Mononuclear cell (primary cell): ENCODE data around the gene SLC66A3. TPM values are rescaled to one million over a fixed set of nuclear protein-coding genes. Genes with fewer than 3 reads are reported as not detected.

ENCODE experiments used
- H3K27me3 ChIP-seq: 2 replicates; pipeline ENCODE4 v1.6.0; 2011; ENCODE audit warnings: low read length, control low read depth; ENCODE audit not compliant: insufficient read depth
- H3K4me1 ChIP-seq: 2 replicates; pipeline ENCODE4 v1.5.1; 2011; ENCODE audit warnings: mild to moderate bottlenecking, low read length, control low read depth; ENCODE audit not compliant: insufficient read depth
- H3K4me3 ChIP-seq: 2 replicates; pipeline ENCODE4 v1.5.1; 2011; ENCODE audit warnings: mild to moderate bottlenecking, low read length, moderate library complexity
- H3K9me3 ChIP-seq: 2 replicates; pipeline ENCODE4 v1.5.1; 2011; ENCODE audit warnings: low read depth, mild to moderate bottlenecking, control low read depth, low read length
- total RNA-seq: library from RNA; depleted of rRNA; stranded (reverse); fragments of >200 nt; gene quantifications from one replicate; pipeline ENCODE4 v1.2.3, GENCODE V29; 2012

SLC66A3 gene
- total RNA-seq, 1 donor: 40.0 TPM

DNA sequence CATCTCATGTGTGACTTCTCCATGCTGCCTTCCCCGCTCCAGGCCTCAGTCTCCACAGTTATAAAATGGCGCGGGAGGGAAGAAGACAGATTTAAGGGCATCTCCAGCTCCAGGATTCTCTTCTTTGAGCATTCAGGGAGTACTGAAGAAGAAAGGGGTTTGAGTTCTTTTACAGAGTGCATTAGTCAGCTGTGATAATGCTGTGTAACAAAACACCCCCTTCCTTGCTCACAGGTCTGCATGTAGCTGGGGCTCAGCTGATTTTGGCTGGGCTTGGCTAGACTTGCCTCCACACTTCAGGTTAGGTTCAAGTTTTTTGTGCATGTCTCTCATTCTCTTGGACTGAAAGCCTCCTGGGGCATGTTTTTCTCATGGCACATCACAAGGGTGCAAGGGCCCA, 8.0 kb upstream of the SLC66A3 start:
- no peaks in the 10 kb centered on the region for H3K27me3 ChIP-seq
- peaks cover 10% of the 10 kb centered on the region for H3K4me1 ChIP-seq
- no peaks in the 10 kb centered on the region for H3K9me3 ChIP-seq
- no peak overlapping the region for H3K4me3 ChIP-seq

DNA sequence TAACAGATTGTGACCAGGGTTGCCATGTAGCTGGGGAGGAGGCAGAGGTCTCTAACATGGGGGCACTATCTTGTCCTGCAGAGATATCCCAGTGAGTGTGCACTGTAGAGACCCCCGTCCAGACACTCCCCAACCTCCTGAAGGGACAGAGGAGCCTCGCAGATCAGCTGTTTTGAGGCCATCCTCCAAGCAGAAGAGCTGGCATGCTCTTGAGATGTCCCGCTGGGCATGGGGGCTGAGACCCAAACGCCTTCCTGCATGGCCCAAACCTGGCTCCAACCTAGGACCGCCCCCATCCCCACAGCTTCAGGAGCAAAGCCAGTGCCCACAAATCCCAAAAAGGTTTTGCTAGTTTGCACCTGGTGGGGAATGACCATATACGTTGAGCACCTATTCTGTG, 2.7 kb upstream of the SLC66A3 start:
- no peaks in the 10 kb centered on the region for H3K27me3 ChIP-seq
- H3K9me3 ChIP-seq: no peaks in the 10 kb centered on the region
- no peak overlapping the region for H3K4me3 ChIP-seq
- H3K4me1 ChIP-seq: peaks cover 23% of the 10 kb centered on the region

DNA sequence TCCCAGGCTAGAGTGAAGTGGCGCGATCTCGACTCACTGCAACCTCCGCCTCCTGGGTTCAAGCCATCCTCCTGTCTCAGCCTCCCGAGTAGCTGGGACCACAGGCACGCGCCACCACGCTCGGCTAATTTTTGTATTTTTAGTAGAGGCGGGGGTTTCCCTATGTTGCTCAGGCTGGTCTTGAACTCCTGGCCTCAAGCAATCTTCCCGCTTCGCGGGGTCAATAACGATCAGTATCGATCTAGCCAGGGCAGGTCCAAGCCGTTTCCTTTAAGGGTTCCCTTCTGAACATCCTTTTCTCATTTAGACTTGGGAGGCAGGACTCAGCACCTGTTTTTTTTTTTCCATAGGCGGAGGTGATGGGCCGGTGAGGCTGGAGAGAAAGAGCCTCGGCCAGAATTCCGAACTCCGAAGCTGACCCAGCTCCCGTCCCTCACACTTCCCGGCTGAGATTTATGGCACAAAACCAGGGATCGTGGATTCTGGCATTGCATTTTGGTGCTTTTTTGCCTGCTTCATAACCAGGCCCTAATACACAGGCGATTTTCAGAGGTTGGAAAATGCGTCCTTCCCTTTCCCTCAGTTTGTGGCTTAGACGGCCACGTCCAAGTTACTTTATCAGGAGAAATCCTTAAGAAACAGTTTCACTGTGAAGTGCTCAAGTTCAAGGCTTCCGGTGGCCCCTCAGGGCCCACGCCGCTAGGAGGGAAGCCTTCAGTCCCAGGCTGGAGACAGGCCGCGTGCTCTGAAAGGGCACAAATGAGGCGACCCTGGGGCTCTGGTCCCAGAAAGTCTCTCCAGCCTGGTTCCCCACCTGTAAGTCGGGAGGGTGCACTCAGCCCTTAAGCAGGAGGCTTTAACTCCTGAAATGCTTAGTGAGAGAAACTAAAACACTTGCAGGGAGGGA, 998 bp upstream of the SLC66A3 start:
- H3K4me3 ChIP-seq: peak overlapping the region; percentile 54

DNA sequence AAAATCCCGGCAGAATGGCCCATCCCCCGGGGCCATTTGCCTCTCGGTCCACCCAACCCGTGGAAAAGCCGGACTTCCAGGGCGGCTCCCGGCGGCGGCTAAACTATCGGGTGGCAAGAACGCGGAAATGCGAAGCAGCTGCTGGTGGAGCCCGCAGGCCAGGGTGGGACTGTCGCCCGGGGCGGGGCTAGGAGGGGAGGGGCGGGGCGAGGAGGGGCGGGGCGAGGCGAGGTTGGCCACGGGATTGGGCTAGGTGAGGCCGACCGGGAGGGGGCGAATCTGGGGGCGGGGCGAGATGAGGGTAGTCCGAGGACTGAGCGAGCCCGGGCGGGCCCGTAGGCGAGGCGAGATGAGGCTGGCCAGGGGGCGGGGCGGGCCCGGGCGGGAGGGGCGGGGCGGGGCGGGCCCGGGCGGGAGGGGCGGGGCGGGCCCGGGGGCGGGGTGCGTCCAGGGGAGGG, 315 bp upstream of the SLC66A3 start:
- peak overlapping the region; percentile 63 for H3K4me3 ChIP-seq
- H3K9me3 ChIP-seq: no peaks in the 10 kb centered on the region
- H3K27me3 ChIP-seq: no peaks in the 10 kb centered on the region
- peaks cover 23% of the 10 kb centered on the region for H3K4me1 ChIP-seq

More for the DNA sequence above, 998 bp upstream of the SLC66A3 start:
- Histone ChIP-seq H3K4me1 (peaks cover 23% of the 10 kb centered on the region), H3K27me3 (no peaks in the 10 kb centered on the region), H3K9me3 (no peaks in the 10 kb centered on the region)

DNA sequence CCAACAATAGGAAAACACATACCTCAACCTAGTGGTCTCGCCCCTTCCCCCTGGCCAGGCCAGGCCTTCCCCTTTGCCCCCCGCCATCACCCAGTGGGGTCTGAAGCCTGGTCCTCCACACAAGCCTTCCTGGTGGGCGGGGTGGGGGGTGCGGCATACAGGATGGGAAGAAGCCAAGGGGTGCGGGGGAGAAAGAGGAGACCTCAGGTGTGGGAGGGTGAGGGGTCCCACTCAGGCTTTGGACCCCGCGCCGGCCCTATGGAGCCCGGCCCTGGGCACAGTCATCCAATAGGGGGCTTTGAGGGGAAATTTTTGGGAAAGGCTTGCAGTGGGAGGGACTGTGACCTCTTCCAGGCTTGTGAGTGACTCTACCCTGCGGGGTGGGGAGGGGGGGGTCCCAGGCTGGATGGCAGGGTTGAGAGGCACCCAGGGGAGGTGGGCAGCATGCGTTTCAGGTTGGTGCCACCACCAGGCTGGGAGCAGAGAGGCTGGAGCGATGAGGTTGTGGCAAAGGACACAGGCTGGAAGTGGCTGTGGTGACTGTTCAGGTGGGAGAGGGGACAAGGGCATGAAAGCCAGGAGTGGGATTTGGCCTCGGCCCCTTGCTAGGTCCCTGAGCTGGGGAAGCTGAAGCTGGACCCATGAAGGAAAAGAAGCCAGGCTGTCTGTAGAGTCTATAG, 1.3 kb downstream of the SLC66A3 start:
- Histone ChIP-seq H3K27me3 (no peaks in the 10 kb centered on the region), H3K4me3 (no peak overlapping the region), H3K4me1 (peaks cover 37% of the 10 kb centered on the region)

DNA sequence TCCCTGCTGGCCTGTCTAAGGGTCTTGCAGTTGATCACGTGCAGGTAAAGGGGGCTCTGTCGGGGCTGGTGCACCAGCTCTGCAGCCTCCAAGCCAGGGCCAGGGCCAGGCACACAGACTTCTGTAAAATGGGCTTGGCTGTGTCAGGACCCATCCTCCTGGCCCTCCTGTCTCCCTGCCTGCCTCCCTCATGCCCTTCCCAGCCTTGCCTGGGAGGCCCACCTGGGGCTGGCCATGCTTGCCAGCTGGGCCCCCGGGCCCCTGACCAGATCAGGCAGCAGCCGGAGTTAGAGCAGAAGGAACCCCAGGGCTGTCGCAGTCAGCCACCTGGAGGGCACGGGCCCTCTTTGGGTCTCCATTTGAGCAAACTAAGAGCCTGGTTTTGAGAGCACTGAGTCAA, 2.0 kb downstream of the SLC66A3 start:
- Histone ChIP-seq H3K4me1 (peaks cover 38% of the 10 kb centered on the region), H3K9me3 (no peaks in the 10 kb centered on the region), H3K4me3 (no peak overlapping the region), H3K27me3 (no peaks in the 10 kb centered on the region)

More for the DNA sequence above, 1.3 kb downstream of the SLC66A3 start:
- no peaks in the 10 kb centered on the region for H3K9me3 ChIP-seq

DNA sequence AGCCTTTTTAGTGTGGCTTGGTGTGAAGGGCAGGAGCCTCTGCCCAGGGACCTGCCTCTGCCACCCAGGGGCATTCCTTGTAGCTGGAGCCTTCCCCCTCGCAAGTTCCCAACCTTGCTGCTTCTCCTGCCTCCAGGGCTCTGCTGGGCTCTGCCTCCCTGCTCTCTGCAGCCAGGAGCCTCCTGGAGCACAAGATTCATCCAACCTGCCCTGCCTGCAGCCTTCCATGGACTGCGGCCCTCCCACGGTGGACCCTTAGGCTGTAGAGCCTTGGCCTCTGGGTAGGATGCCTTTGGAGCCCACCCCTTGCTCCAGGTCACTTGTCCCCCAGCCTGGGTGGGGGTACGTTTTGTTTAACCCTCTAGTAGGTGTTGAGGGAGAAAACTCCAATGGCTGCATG, 2.5 kb downstream of the SLC66A3 start:
- no peak overlapping the region for H3K4me3 ChIP-seq
- H3K27me3 ChIP-seq: no peaks in the 10 kb centered on the region

DNA sequence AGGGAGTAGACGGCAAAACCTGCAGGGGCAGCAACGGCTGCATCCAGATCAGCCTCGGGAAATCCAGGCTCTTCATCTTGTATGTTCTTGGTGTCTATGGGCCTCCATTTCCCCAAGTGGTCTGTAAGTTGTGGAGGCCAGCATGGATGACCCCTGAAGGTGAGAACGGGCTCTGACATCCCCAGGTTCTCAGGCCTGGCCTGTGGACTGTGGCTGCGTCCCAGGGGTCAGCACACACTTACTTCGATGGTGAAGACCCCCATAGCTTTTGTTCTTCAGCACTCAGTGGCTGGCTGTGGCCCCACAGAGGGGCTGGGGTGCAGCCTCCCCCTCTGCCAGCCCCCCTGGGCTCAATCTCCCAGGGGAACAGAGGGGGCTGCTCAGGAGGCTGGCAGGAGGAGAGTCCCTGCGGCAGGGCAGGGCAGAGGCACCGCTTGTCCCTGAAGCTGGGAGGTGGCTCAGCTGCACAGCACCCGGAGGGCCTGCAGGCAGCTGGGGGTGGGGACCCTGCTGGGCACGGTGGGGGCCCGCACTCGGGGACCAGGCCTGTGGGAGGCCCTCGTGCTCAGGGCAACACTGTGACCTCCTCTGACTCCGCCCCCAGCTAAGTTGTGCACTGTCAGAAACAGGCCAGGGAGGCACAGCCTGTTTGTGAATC, 3.8 kb downstream of the SLC66A3 start:
- Histone ChIP-seq H3K9me3 (no peaks in the 10 kb centered on the region), H3K4me1 (peaks cover 38% of the 10 kb centered on the region), H3K27me3 (no peaks in the 10 kb centered on the region), H3K4me3 (no peak overlapping the region)

More for the DNA sequence above, 2.5 kb downstream of the SLC66A3 start:
- H3K4me1 ChIP-seq: peaks cover 38% of the 10 kb centered on the region
- no peaks in the 10 kb centered on the region for H3K9me3 ChIP-seq

DNA sequence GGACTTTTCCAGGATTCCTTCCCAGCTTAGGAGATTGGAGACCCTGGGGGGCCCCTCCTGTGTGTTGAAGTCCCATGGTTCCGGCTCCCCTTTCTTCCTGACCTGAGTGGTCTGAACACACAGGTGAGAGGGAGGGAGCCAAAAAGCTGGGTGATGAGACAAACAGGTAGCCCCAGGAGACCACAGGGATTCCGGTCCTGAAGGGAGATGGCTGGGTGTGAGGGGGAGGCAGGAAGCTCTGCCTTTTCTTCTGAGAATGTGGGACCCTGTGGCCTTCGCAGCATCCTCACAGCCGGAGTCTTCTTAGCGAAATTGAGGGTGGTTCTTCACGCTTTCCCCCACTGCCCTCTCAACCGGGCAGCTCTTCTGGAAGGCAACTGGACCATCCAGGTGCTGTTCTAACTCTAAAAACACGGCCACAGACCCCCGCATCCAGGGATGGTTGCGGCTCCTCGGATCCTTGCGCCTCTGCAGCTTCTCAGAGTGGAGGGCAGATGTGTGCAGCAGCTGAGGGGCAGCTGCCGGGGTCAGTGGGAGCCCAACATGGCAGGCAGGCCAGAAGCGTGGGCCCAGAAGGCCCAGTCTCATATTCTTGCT, 4.4 kb downstream of the SLC66A3 start:
- H3K4me3 ChIP-seq: no peak overlapping the region
- no peaks in the 10 kb centered on the region for H3K27me3 ChIP-seq
- peaks cover 31% of the 10 kb centered on the region for H3K4me1 ChIP-seq
- H3K9me3 ChIP-seq: no peaks in the 10 kb centered on the region

DNA sequence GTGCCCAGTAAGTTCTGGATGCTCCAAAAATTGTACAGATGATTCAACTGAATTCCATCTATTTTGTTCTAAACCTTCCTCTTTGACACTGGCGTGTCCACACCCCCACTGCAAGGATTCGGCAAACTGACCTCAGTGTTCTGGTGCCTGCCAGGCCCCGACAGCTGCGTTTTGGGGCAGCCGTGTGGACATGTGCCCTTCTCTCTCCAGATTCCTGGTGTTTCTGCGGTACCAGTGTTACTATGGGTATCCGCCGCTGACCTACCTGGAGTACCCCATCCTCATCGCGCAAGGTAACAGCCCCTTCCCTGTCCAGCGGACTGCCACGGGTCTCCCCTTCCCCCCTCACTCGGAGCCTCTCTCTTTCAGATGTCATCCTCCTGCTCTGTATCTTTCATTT, 5.0 kb downstream of the SLC66A3 start:
- Histone ChIP-seq H3K4me3 (no peak overlapping the region), H3K4me1 (peaks cover 30% of the 10 kb centered on the region), H3K27me3 (no peaks in the 10 kb centered on the region), H3K9me3 (no peaks in the 10 kb centered on the region)

DNA sequence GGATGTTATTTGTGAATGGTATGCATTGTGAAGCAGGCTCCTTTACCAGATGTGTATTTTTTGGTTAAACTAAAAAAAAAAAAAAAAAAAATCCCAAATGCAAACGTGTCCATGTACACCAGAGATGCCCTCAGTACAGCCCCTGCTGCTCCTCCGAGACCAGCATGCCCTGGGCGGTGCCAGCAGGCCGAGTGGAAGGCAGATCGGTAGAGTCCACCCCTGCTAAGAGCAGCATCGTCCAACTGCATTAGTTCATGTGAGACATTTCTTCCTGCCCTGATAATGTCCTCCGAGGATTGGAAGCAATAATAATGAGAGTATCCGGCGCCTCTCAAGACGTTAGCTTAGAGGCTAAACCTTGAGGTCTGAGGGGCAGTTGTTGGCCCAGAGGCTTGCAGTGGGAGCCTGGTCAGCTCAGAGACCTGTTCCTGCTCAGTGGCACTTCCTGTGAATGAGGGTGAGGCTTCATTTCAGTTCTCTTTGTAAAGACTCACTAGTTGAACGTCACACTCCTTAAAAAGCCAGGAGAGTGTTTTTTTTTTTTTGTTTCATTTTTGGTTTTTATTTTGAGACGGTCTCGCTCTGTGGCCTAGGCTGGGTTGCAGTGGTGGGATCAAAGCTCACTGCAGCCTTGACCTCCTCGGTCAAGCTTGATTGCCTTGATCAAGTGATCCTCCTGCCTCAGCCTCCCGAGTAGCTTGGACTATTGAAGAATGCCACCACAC, 5.6 kb downstream of the SLC66A3 start:
- Histone ChIP-seq H3K27me3 (no peaks in the 10 kb centered on the region), H3K4me1 (peaks cover 27% of the 10 kb centered on the region), H3K9me3 (no peaks in the 10 kb centered on the region), H3K4me3 (no peak overlapping the region)

DNA sequence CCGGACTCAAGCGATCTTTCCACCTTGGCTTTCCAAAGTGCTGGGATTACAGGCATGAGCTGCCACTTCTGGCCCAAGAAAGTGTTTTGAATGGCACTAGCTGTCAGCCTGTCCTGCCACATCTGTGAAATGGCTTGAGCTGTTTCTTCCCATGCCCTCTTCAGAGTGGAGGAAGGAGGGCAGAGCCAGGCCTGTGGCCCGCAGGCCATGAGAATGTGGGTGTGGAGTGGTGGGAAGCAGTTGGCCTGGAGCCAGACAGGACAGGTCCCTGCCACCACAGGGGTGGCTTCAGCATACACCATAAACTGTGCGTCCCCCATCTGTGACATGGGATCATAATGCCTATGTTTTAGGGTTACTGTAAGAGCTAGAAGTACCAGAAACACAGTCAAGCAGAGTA, 6.5 kb downstream of the SLC66A3 start:
- H3K4me3 ChIP-seq: no peak overlapping the region
- peaks cover 18% of the 10 kb centered on the region for H3K4me1 ChIP-seq
- H3K9me3 ChIP-seq: no peaks in the 10 kb centered on the region

DNA sequence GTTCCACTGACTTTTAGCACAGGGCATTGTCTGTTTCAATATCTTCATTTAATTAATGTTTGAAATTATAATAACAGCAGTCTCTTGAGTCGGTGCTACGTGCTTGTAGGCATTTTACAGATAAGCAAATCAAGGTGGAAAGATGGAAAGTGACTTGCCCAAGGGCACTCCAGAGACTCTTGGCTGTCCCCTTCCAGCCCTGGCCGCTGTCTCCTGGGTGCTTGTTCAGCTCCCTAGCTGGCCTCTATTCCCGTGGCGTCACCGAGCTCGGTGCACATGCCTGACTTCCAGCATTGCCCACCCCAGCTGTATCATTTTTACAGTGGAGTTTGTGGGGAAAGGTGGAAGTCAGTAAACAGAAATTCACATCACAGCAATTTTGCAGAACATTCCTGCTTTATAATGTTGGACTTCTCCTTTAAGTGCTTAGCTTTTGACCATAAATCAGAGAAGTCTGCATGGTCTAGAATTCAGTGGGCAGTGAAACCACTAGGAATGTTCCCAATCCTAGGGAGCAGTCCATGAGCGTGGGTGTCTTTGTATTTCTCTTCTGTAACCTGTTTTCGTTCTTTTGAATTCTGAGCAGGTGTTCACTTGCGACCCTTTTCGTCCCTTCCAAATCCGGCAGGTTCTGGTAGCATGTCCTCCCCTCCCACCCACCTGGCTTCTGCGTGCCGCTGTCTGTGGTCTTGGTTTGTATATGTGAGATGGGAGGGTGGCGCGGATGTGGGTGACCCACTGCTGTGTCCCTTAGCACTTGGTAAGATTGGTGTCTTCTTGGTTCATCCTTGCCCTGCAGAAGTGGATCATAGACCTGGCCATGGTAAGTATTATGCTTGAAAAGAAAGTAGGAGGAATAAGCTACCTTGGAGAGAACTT, 8.4 kb downstream of the SLC66A3 start:
- Histone ChIP-seq H3K27me3 (no peaks in the 10 kb centered on the region), H3K9me3 (no peaks in the 10 kb centered on the region), H3K4me1 (peaks cover 14% of the 10 kb centered on the region), H3K4me3 (no peak overlapping the region)

More for the DNA sequence above, 6.5 kb downstream of the SLC66A3 start:
- no peaks in the 10 kb centered on the region for H3K27me3 ChIP-seq
